Measurements from ENCODE around the gene DDX51. TPM values are rescaled to one million over a fixed set of nuclear protein-coding genes. Genes with fewer than 3 reads are reported as not detected.
A peak's percentile ranks its signal among the peaks of the same experiment; 100 is the strongest.

Gene DDX51
- total and polyA plus RNA-seq, 2 of the 4 experiments (the other 2 are of a cell fraction) = 3.8 to 14.5 TPM

- peak overlapping the region; percentile 39 for H2BK5ac ChIP-seq (ENCODE audit: low read depth, low read length, poor library complexity, severe bottlenecking)
- peaks cover 2% of the 10 kb centered on the region; the same call in 1 of the 2 replicates for H3K9me3 ChIP-seq (ENCODE audit: control insufficient read depth, insufficient read depth, low read length)
- no peak overlapping the region for H2AK5ac ChIP-seq (ENCODE audit: low read depth, low read length)
- no peak overlapping the region for H2AFZ ChIP-seq (replicated peaks; ENCODE audit: low read length, poor library complexity)
- H2BK20ac ChIP-seq (ENCODE audit: low read depth, low read length) = no peak overlapping the region
- H3K9me1 ChIP-seq (ENCODE audit: insufficient read depth, low read length) = no peaks in the 10 kb centered on the region
- no peak overlapping the region for H3K18ac ChIP-seq (ENCODE audit: low read depth, low read length)
- H3K14ac ChIP-seq (replicated peaks; ENCODE audit: low read depth, low read length) = no peak overlapping the region
- no peaks in the 10 kb centered on the region for H3K4me1 ChIP-seq (ENCODE audit: control insufficient read depth, insufficient read depth, low read length)
- H4K5ac ChIP-seq (ENCODE audit: low read depth, low read length) = no peak overlapping the region
- no peak overlapping the region for H3K9ac ChIP-seq (ENCODE audit: low read depth, low read length)
- H3K56ac ChIP-seq (ENCODE audit: extremely low read depth, insufficient read depth, low read length) = no peak overlapping the region
- H3K23ac ChIP-seq (ENCODE audit: low read depth, low read length) = no peak overlapping the region
- peaks cover 43% of the 10 kb centered on the region for H3K36me3 ChIP-seq (ENCODE audit: control insufficient read depth, insufficient read depth, low read length)
- H4K20me1 ChIP-seq (ENCODE audit: insufficient read depth, low read length) = no peaks in the 10 kb centered on the region
- in situ Hi-C loops (cut with MboI; ENCODE audit: low sequenced_read_pairs) (no loop called here), intact Hi-C loops (cut with micrococcal nuclease) (no loop called here), dilution Hi-C loops (cut with HindIII; ENCODE audit: low sequenced_read_pairs, unreplicated experiment) (no loop called here)
- no peak for DNase-seq
- no peak overlapping the region for H3K4ac ChIP-seq (ENCODE audit: low read depth, low read length)
- ChIA-PET CTCF (no interaction called here), POLR2A (ENCODE audit: unreplicated experiment) (interaction anchor here (0.6 kb wide), 1 partner anchor 18 kb away, joined by 6 read pairs; no protein-coding TSS in a partner anchor)
- no TSS peak for BruUV-seq (replicated peaks)
- no peaks in the 10 kb centered on the region for H3K27me3 ChIP-seq (ENCODE audit: control insufficient read depth, insufficient read depth, low read length)
- no peak overlapping the region for H2BK120ac ChIP-seq (ENCODE audit: low read depth, low read length)
- H3K79me1 ChIP-seq (ENCODE audit: low read depth in 1 of 2, low read length in 2 of 2) = no peaks in the 10 kb centered on the region
- 84% methylated on average over 8 of the region's 12 CpGs; no CpG with 5 or more reads in 1 of the 2 experiments for WGBS, 2 experiments (ENCODE audit: extremely low coverage in 2 of 2, insufficient read length in 1 of 2)
- ATAC-seq (ENCODE audit: low read depth) = no peak
- H3K4me3 ChIP-seq (ENCODE audit: insufficient read depth, low read depth, low read length) = no peak overlapping the region
- H3K27ac ChIP-seq (ENCODE audit: insufficient read depth, low read length) = no peak overlapping the region
- H4K8ac ChIP-seq (ENCODE audit: low read depth in 2 of 2, low read length in 2 of 2) = no peak overlapping the region
- H3K4me2 ChIP-seq (ENCODE audit: low read depth, low read length) = no peak overlapping the region
- H4K91ac ChIP-seq (ENCODE audit: insufficient read depth, low read depth, low read length) = no peak overlapping the region
- no peak overlapping the region for H2AK9ac ChIP-seq (replicated peaks; ENCODE audit: low read depth, low read length, poor library complexity)
- H2BK15ac ChIP-seq (ENCODE audit: low read depth, low read length) = no peak overlapping the region
- TF ChIP-seq, protein P1, sequence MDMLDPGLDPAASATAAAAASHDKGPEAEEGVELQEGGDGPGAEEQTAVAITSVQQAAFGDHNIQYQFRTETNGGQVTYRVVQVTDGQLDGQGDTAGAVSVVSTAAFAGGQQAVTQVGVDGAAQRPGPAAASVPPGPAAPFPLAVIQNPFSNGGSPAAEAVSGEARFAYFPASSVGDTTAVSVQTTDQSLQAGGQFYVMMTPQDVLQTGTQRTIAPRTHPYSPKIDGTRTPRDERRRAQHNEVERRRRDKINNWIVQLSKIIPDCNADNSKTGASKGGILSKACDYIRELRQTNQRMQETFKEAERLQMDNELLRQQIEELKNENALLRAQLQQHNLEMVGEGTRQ (IDR thresholded peaks at IDR 0.05; ENCODE audit: low read depth, low read length) = no peak
- TF ChIP-seq CHD1 (IDR thresholded peaks at IDR 0.05; ENCODE audit: low read depth, low read length) = no peak
- TF ChIP-seq RCOR1 (IDR thresholded peaks at IDR 0.05; ENCODE audit: insufficient replicate concordance, low read length) = no peak
- TF ChIP-seq FOS (IDR thresholded peaks at IDR 0.05; ENCODE audit: low read depth, low read length) = no peak
- no peak for TF ChIP-seq MAFK (IDR thresholded peaks at IDR 0.05; ENCODE audit: low read depth, low read length)
- TF ChIP-seq RFX5 (IDR thresholded peaks at IDR 0.05; ENCODE audit: low read depth, low read length) = no peak
- TF ChIP-seq POLR2A (IDR thresholded peaks at IDR 0.05; ENCODE audit: low read depth, low read length) = no peak
- no peak for TF ChIP-seq RAD21 (IDR thresholded peaks at IDR 0.05; ENCODE audit: low read length)
- no peak for TF ChIP-seq MAZ (IDR thresholded peaks at IDR 0.05; ENCODE audit: borderline replicate concordance, low read depth, low read length)
Observed at GRCh38 chr12:132123970-132124765, 20.0 kb downstream of the DDX51 start.
